G401.6 (cell line): ENCODE results near the gene APOBEC3A.
"Not testable (repeated sequence)": the region's sequence is repeated elsewhere in the genome, so short reads cannot be mapped to it uniquely, and the experiment has no call there.

Experiments used
- FAIRE-seq: peaks from 2 replicates; lab custom pipeline; 2012; peaks lifted over from hg19 to GRCh38; lab: Jason Lieb, UNC

APOBEC3A gene

DNA sequence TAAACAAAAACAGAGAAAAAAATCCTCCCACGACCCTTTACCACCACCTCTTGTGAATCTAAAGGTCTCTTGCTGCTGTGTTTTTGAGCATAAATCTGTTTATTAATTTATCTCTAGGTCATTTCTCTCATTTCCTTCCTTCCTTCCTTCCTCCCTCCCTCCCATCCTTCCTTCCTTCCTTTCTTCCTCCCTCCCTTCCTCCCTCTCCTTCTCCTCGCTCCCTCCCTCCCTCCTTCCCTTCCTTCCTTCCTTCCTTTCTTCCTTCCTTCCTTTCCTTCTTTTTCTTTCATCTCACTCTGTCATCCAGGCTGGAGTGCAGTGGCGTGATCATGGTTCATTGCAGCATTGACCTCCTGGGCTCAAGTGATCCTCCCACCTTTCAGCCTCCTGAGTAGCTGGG lies 13.5 kb upstream of the APOBEC3A start:
- FAIRE-seq = no peak

DNA sequence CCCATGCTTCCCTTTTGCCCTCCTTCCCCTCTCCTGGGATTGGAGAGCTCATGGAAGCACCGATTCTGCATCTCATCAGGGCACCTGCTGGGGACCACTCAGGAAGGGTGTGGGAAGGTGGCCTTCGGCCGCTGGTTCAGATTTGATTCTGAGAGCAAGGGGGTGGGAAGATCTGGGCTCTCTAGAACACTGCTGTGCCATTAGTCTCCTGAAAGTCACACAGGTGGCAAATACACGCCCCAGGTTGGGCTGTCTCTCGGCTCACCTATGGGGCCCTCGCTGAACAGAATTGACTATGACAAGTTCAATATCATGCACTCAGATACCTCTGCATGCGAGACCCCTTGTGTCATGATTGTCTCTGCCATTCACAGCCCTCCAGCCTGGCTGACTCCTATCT lies 12.8 kb upstream of the APOBEC3A start:
- no peak for FAIRE-seq

DNA sequence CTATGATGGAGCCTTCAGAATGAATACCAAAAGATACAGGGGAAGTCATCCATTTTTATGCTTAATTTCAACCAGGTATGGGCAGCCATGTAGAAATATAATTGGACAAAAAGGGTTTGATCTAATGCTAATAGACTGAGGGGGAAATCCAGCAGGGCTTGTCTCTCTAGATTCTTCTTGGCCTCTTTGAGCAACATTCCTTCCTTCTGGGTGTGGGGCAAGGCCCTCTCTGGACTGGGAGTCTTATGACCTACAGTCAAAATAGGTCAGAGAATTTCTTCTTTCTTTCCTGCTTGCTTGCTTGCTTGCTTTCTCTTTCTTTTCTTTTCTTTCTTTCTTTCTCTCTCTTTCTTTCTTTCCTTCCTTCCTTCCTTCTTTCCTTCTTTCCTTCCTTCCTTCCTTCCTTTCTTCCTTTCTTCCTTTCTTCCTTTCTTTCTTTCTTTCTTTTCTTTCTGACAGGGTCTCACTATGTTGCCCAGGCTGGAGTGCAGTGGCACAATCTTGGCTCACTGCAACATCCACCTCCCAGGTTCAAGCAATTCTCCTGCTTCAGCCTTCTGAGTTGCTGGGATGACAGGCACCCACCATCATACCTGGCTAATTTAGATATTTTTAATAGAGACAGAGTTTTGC lies 11.6 kb upstream of the APOBEC3A start:
- FAIRE-seq = not testable (repeated sequence)

DNA sequence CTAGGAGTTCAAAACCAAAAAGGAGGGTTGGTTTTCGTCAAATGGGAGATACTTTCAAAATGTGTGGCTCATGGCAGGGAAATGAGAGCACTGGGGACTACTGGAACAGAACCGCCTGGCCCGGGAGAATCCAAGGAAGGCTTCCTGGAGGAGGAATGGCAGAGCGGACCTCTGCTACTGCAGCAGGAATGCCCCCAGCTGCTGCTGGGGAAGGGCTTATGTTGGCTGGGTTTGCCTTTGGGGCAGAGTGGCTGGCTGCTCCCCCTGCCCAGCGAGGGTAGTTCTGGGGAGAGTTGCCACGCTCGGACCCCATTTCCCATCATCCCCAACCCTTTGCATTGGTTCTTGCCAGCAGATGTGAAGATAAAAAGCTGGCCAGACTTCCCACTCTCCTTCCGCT lies 10.6 kb upstream of the APOBEC3A start:
- FAIRE-seq = no peak

- no peak for FAIRE-seq
Observed at GRCh38 chr22:38947321-38948140, 9.9 kb upstream of the APOBEC3A start.

DNA sequence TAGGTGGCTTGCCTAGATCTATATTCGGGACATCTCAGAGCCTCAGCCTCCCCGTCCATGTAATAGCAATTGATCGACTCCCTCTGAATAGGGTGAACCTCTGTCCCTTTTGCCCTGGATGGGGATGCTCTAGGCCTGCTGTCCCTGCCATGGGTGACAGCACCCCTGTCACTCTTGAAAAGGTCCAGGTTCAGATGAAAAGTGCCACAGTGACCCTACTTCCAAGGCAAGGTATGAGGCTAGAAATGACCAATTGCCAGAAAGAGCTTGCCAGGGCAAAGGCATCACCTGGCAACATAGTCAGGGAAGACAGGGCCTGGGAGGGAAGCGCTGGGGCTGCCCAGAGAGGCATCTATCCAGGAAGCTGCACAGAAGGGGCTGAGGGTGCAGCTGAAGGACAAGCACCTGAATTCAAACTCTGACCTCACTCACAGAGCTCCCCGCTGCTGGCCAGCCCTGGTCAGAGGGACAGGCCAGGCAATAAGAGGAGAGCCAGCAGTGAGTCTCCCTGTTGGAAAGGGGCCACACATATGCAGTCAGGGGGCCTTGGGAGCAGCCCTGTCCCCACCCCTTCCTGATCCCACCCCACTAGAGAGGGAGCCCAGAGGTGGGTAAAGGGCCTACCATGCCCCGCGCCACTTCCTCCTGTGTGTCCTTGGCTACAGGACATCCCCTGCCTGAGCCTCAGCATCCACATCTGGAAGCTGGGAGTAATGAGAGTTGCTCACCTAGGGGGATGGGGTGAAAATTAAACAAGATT lies 9.0 kb upstream of the APOBEC3A start:
- no peak for FAIRE-seq

DNA sequence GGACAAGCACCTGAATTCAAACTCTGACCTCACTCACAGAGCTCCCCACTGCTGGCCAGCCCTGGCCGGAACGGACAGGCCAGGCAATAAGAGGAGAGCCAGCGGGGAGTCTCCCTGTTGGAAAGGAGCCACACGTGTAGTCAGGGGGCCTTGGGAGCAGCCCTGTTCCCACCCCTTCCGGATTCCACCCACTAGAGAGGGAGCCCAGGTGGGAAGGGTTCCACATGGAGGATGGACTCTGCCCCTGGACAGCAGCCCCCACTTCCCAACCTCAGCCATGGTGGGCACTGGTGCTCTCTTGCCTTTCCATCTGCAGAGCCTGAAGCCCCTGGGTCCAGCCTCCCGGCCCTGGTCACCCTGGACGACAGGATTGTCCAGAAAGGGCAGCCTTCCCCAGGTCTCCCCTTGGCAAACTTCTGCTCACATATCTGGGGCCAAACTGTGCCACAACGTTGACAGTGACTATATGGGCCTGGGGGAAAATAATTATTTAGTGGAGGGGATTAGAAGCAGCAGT lies 7.5 kb upstream of the APOBEC3A start:
- FAIRE-seq = no peak

DNA sequence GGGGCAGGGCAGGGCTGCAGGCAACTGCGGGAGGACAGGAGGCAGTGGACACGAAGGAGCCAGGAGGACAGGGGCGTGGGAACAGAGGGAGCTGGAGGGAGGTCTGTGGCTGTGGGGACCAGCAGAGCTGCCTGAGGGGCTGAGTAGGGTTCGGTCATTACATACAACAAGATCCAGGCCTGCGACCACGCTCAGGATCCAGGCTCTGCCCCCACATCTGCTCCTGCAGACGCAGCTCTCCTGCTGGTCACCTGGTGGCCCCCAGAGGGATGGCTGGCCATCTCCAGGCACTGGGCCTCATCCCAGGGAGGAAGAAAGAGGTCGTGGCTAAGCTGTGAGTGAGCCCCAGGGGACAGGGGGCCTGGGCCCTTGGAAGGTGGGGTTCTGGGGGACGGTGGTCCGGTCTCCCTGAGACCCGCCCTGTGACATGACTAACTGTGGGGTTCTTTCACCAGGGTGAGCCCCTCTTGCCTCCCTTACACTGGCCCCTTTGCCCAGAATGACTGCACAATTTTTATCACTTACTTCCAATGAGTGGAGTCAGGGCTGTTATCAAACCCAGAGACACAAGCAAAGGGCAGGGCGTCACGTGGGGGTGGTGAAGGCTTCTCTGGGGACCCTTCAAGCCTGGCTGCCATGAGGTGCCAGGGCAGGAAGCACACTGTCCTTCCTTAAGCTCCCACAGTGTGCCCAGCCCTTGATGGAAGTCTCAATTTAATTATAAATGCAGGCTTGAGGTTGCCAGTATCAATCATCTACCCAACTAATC lies 6.7 kb upstream of the APOBEC3A start:
- no peak for FAIRE-seq

DNA sequence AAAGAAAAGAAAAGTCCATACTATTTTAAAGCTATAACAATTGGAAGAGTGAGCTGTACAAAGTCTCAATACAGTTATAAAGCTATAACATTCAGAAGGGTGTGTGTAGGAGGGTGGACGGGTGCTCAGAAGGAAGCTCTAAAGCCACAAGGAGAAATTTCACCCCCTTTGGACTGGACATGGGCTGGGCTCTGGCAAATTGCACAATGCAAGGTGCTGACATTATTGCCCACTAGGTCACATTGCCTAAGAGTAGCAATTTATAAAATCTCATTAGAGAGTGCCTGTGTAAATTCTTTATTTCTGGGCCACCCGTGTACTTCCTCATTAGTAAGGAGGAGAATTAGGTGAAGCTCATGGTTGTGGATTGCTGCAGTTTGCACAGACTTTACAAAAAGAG lies 5.7 kb upstream of the APOBEC3A start:
- FAIRE-seq = no peak

DNA sequence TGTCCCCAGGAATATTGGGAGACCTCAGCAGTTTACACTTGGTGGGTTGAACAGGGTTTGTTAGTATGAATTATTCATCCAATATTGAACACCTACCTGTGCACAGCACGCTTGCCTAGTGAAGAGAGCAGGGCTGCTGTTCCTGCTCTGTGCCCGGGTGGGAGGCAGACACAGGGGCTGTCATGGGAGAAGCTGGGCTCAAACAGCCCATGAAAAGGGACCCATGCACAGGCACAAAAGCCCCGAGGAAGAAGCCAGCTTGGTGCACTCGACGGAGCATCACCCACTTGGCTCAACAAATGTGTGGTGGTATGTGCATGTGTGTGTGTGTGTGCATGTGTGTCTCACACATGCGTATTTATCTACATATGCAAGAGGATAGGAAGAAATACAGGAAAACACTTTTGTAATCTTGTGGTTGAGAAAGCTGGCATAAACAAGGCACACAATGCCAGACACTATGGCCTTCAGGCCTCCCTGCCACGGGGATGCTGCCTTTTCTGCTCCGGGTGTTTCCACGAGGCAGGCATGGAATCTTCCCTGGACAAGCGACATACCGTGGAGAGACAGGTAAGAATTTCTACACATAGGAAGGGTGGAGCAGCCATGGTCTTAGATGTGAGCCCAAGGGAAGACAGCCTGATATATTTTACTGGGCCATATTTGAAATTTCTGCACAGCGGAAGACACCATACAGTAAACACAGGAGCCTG lies 5.0 kb upstream of the APOBEC3A start:
- FAIRE-seq = no peak

GRCh38 chr22:38953091-38953490 lies 4.3 kb upstream of the APOBEC3A start:
- no peak for FAIRE-seq

- no peak for FAIRE-seq
Observed at GRCh38 chr22:38953577-38954413, 3.6 kb upstream of the APOBEC3A start.

DNA sequence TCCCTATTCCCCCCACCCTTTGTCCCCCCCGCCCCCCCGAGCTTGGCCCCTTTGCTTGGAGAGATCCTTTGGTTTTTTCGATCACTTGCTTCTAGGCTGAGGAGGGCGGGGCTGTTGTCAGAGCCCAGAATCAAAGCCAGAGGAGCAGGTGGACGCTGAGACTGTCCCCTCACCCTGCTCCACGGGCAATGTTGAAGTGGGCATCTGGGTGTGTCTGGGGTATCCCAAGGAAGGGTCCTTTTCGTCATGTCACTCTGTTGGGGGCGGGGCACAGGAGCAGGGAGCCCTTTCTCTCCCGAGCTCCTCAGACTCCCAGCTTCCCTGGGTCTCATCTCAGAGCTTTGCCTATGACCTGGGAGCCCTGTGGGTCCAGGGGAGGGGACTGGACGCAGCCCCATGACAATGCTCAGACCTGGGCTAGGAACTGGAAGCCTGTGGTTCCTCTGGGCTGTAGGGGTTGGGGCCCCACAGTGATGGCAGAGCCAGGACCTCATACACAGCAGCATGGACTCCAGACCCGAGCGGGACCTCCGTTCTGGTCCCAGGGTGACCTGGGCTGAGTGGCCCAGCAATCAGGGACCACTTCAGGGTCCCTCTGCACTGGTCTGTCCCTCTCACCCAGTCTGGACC lies 2.9 kb upstream of the APOBEC3A start:
- no peak for FAIRE-seq

DNA sequence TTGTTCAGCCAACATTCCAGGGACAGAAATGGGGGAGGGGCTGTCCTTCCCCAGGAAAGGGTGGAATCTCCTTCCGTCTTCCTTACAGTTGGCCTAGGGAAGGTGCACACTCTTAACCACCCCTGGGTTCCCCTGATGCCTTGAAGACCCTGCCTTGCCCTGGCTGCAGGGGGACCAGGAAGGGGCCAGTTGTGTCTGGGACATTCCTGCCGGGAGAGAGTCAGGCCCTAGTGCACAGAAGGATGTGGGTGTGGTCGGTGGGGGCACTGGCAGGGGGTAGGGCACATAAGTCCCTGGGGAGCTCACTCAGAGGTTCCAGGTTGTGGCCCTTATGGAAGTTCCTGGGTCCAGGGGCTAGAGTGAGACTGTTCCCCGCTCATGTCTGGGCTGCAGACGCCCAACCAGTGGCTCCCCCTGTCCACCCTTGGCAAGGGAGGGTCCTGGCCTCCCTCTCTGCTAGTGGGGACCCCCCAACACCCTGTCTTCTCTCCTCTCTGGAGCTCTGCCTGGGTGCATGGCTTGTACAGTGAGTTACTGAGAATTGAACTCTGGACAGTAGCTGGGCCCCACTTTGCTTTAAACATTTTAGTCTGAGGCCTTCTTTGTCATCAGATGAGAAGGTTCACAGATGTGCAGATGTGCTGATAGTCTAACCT lies 2.0 kb upstream of the APOBEC3A start:
- no peak for FAIRE-seq

DNA sequence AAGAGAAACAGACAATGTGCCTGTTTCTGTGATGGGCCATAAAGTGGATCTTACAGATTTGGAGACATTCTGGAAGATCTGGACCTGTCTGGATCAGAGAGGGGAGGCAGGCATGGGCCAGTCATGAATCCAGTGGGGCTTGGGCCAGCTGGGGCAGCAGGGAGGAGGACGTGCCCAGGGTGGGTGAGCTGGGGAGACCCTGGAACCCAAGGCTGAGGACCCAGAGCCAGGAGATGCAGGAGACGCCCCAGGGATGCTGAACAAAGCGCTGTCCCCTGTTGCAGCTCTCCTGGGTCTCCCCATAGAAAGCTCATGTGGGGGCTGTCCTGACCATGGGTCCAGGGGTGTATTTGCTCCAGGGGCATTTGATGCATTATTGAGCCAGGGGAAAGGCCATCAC lies 1.5 kb upstream of the APOBEC3A start:
- no peak for FAIRE-seq

- no peak for FAIRE-seq
Observed at GRCh38 chr22:38956551-38956950, 858 bp upstream of the APOBEC3A start.

- no peak for FAIRE-seq
Observed at GRCh38 chr22:38957808-38958650, 620 bp downstream of the APOBEC3A start.

GRCh38 chr22:38958651-38958943 lies 1.2 kb downstream of the APOBEC3A start:
- FAIRE-seq = not testable (repeated sequence)

DNA sequence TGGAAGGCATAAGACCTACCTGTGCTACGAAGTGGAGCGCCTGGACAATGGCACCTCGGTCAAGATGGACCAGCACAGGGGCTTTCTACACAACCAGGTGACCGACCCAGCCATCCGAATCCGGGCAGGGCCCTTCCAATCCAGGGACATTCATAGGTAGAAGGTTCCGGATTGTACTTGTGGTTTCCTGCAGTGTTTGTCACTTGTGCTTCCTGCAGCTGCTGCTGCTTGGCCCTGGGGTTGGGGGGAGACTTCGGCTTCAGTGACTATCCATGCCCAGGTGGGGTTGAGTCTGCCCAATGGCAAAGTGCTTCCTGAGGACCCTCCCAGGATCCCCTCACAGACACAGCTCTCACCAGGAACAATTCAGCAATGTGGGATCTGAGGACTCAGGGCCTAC lies 2.2 kb downstream of the APOBEC3A start:
- no peak for FAIRE-seq
